ENCODE data around the gene SPSB3. TPM values are rescaled to one million over a fixed set of nuclear protein-coding genes. Genes with fewer than 3 reads are reported as not detected.
"Not testable (repeated sequence)": the region's sequence is repeated elsewhere in the genome, so short reads cannot be mapped to it uniquely, and the experiment has no call there.

The SPSB3 gene
- total RNA-seq, 1 donor from 2014 or later: 28.3 TPM

DNA sequence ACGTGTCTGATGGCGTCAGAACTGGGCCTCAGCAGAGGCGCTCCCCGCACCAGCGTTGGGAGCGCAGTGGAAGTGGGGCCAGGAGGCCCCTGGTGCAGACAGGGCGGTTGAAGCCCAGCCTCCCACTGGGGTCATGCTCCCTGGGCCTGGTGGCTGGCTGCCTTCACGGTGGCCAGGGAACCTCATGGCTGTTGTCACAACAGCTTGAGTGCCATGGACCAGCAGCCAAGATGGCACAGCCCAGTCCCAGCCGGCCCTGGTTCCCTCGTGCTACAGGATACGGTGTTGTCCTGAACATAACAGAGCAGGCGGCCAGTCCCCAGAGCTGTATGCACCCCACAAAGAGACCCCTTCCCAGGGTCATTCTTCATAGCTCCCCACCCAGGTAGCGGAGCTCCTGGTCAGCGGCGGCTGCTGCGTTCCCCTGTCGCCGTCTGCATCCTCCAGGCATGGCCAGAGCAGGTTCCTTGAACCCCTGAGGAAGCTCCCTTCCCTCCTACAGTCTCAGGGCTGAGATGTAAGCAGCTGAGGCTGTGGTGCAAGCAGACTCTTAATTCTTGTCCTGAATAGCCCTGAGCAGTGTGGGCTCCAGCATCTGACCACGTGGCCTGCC is 40.7 kb downstream of the SPSB3 start:
- Mint-ChIP-seq H3K36me3 (ENCODE audit: low read depth) (peaks cover 9% of the 10 kb centered on the region), H3K27ac (no peak overlapping the region), H3K27me3 (ENCODE audit: low read depth) (no peaks in the 10 kb centered on the region), H3K4me1 (ENCODE audit: low read depth) (no peaks in the 10 kb centered on the region), H3K4me3 (ENCODE audit: low read depth) (no peak overlapping the region), H3K9me3 (no peaks in the 10 kb centered on the region)
- DNase-seq (ENCODE audit: low spot score): no peak
- intact Hi-C loops (cut with micrococcal nuclease): no loop called here

DNA sequence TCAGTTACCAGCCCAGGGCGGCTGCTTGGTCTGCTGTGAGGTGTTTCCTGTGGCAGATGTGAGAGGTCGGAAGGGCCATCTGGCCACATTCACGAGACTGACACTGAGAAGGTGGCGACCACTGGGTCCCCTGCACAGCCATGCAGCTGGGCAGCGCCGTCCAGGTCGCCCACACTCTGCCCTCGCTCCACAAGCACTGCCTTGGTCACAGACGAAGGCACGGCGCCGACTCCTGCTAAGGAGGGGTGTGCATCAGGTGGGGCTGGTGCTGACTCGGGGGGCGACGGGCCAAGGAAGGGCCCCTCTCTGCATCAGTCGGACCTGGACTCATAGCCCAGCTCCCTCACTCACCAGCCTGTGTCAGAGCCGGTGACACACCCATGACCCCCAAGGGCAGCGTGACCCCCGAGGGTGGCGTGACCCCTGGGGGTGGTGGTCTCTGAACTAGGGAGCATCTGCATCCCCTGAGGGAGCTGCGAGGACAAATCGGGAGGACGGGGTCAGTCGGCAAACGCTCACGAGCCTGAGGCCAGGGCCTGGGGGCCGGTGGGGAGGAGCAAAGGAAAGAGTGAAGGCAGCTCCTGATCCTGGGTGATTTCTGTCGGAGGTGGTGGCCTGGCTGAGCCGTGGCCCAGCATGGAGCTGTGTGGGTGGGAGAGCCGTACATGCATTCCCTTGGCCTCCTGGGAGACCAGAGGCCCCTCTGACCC is 41.4 kb downstream of the SPSB3 start:
- H3K4me1 Mint-ChIP-seq (ENCODE audit: low read depth): no peaks in the 10 kb centered on the region
- H3K36me3 Mint-ChIP-seq (ENCODE audit: low read depth): peaks cover 9% of the 10 kb centered on the region
- H3K9me3 Mint-ChIP-seq: no peaks in the 10 kb centered on the region
- no peaks in the 10 kb centered on the region for H3K27me3 Mint-ChIP-seq (ENCODE audit: low read depth)
- intact Hi-C loops (cut with micrococcal nuclease): no loop called here
- DNase-seq (ENCODE audit: low spot score): no peak
- no peak overlapping the region for H3K27ac Mint-ChIP-seq
- H3K4me3 Mint-ChIP-seq (ENCODE audit: low read depth): no peak overlapping the region

DNA sequence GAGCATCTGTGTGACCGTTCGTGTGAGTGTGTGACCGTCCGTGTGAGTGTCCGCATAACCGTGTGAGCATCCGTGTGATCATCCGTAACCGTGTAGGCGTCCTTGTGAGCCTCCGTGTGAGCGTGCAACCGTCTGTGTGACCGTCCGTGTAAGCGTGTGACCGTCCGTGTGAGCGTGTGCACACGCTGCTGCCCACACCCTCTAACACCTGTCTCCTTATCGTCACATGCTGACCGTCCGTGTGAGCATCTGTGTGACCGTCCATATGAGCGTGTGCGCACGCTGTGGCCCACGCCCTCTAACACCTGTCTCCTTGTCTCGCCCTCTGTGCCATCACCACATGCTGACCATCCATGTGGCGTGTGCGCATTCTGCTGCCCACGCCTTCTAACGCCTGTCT is 42.1 kb downstream of the SPSB3 start:
- DNase-seq (ENCODE audit: low spot score): no peak
- Mint-ChIP-seq H3K9me3 (no peaks in the 10 kb centered on the region), H3K4me3 (ENCODE audit: low read depth) (no peak overlapping the region), H3K27ac (no peak overlapping the region), H3K4me1 (ENCODE audit: low read depth) (no peaks in the 10 kb centered on the region), H3K27me3 (ENCODE audit: low read depth) (no peaks in the 10 kb centered on the region), H3K36me3 (ENCODE audit: low read depth) (peaks cover 9% of the 10 kb centered on the region)
- intact Hi-C loops (cut with micrococcal nuclease): no loop called here

DNA sequence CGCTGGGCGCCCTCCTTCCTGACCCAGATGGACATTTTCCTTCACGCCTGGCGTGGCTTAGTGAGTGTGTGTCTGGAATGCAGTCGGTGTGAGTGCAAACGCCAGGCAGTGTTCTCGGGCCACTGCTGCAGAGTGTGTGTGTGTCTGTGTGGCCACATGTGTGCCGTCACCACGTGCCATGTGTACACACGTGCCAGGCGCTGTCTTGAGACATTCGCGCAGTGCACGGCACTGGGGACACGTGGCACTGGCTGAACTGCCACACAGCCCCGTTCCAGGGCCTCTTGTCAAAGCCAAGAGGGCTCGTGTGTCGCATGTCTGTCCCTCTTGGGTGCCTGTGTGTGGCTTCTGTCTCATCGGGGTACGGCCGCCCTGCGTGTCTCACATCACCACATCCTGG is 47.6 kb downstream of the SPSB3 start:
- Mint-ChIP-seq H3K9me3 (no peaks in the 10 kb centered on the region), H3K4me1 (ENCODE audit: low read depth) (no peaks in the 10 kb centered on the region), H3K4me3 (ENCODE audit: low read depth) (no peak overlapping the region), H3K36me3 (ENCODE audit: low read depth) (peaks cover 16% of the 10 kb centered on the region), H3K27me3 (ENCODE audit: low read depth) (no peaks in the 10 kb centered on the region), H3K27ac (no peak overlapping the region)
- intact Hi-C loops (cut with micrococcal nuclease): no loop called here
- no peak for DNase-seq (ENCODE audit: low spot score)

DNA sequence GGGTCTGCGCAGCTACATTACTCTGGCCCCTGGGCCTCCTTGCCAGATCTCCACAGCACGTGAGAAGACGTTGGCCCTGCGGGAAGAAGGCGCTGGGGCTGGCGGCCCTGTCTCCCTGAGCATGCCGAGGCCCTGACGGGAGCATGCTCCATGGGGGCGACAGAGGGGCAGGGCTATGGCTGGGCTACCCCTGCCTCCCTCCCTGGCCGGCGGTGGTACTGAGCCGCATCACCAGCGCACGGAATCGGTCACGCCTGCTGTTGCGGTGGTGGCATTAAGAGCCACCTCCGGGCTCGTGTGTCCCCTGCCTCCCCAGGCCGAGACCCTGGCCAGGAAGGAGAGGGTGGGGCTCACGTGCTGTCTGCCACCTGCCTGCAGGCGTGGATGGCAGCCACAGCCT is 48.2 kb downstream of the SPSB3 start:
- H3K27me3 Mint-ChIP-seq (ENCODE audit: low read depth): no peaks in the 10 kb centered on the region
- intact Hi-C loops (cut with micrococcal nuclease): no loop called here

DNA sequence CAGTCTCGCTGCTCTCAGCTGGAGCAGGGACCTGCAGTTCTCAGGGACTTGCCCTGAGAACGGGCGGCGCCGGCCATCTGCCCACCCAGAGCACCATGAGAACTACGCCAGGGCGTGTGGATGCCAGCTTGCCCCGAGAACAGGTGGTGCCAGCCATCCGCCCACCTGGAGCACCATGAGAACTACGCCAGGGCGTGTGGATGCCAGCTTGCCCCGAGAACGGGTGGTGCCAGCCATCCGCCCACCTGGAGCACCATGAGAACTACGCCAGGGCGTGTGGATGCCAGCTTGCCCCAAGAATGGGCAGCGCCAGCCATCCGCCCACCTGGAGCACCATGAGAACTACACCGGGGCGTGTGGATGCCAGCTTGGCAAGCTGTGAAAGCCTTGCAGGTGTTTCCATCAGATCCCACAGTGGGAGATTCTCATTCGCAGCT is 49.8 kb downstream of the SPSB3 start:
- DNase-seq (ENCODE audit: low spot score); intact Hi-C loops (cut with micrococcal nuclease); H3K27me3 Mint-ChIP-seq (ENCODE audit: low read depth): not testable (repeated sequence)

More for the DNA sequence above, 48.2 kb downstream of the SPSB3 start:
- Mint-ChIP-seq H3K4me1 (ENCODE audit: low read depth) (no peaks in the 10 kb centered on the region), H3K27ac (no peak overlapping the region), H3K4me3 (ENCODE audit: low read depth) (no peak overlapping the region), H3K9me3 (no peaks in the 10 kb centered on the region), H3K36me3 (ENCODE audit: low read depth) (peaks cover 18% of the 10 kb centered on the region)
- DNase-seq (ENCODE audit: low spot score): no peak

DNA sequence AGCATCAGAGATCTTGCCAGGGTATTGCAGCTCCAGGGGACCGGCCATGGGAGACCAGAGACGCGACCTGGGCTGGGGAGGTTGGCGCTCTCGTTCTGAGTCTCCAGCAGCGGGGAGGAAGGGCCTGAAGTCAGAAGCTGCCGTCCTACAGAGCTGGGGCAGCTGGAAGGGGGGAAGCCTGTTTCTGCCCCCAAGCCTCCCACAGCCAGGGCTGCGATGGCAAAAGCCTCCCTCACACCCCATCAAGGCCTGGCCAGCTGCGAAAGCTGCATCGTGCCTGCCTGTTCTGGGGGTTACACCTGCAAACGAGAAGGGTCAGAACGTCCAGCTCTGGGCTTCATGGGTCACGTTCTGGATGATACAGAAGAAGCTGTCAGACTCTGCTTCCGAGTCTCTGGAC is 50.3 kb downstream of the SPSB3 start:
- peaks cover 29% of the 10 kb centered on the region for H3K36me3 Mint-ChIP-seq (ENCODE audit: low read depth)
- no peaks in the 10 kb centered on the region for H3K9me3 Mint-ChIP-seq
- intact Hi-C loops (cut with micrococcal nuclease): no loop called here
- DNase-seq (ENCODE audit: low spot score): no peak
- no peaks in the 10 kb centered on the region for H3K27me3 Mint-ChIP-seq (ENCODE audit: low read depth)
- no peak overlapping the region for H3K27ac Mint-ChIP-seq
- no peak overlapping the region for H3K4me3 Mint-ChIP-seq (ENCODE audit: low read depth)
- H3K4me1 Mint-ChIP-seq (ENCODE audit: low read depth): no peaks in the 10 kb centered on the region

More for the DNA sequence above, 49.8 kb downstream of the SPSB3 start:
- not testable (repeated sequence) for H3K9me3 Mint-ChIP-seq; H3K4me3 Mint-ChIP-seq (ENCODE audit: low read depth); H3K27ac Mint-ChIP-seq; H3K4me1 Mint-ChIP-seq (ENCODE audit: low read depth)
- peaks cover 24% of the 10 kb centered on the region for H3K36me3 Mint-ChIP-seq (ENCODE audit: low read depth)

DNA sequence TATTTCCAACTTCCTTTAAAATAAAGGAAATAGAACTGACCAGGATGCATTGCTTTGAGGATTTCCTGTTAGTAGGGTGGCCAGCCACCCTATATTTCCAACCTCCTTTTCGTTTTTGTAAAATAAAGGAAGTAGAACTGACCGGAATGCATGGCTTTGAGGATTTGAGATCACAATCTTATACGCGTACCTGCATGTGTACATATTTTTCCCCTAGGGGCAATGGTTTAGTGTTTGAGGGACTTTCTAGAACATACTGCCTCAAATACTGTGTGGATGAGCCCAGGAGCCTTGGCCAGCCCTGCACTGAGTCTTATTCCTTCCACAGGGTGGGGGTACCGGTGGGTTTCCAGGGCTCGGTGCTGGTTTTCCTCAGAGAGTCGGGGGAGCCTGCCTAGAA is 50.8 kb downstream of the SPSB3 start:
- DNase-seq (ENCODE audit: low spot score): no peak
- Mint-ChIP-seq H3K4me3 (ENCODE audit: low read depth) (no peak overlapping the region), H3K9me3 (no peaks in the 10 kb centered on the region), H3K27me3 (ENCODE audit: low read depth) (no peaks in the 10 kb centered on the region), H3K27ac (no peak overlapping the region), H3K36me3 (ENCODE audit: low read depth) (peaks cover 33% of the 10 kb centered on the region), H3K4me1 (ENCODE audit: low read depth) (no peaks in the 10 kb centered on the region)
- intact Hi-C loops (cut with micrococcal nuclease): no loop called here

DNA sequence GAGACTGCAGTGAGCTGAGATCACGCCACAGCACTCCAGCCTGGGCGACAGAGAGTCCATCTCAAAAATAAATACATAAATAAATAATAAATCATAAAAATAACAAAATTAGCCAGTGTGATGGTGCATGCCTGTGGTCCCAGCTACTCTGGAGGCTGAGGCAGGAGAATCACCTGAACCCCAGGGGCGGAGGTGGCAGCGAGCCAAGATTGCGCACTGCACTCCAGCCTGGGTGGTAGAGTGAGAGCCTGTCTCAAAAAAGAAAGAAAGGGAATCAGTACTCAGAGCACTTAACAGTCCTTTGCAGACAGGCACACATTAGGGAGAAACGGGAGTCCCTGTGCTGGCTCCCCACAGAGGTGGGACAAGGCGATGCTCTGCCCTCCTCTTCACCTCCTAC is 51.3 kb downstream of the SPSB3 start:
- no peak overlapping the region for H3K4me3 Mint-ChIP-seq (ENCODE audit: low read depth)
- intact Hi-C loops (cut with micrococcal nuclease): no loop called here

DNA sequence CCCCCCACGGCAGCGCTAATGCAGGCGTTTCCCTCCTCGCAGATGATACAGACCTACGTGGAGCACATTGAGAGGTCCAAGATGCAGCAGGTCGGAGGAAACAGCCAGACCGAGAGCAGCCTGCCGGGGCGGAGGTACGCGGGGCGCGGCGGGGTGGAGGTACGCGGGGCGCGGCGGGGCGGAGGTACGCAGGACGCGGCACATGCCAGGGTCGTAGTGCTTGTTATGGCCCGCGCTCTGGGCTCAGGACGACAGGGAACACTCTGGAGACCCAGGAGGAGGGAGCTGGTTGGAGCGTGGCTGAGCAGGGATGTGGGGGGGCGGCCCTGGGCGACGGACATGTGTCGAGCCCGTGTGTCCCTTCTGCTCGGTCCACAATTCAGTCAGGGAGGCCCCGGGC is 52.9 kb downstream of the SPSB3 start:
- no peaks in the 10 kb centered on the region for H3K4me1 Mint-ChIP-seq (ENCODE audit: low read depth)
- no peak overlapping the region for H3K27ac Mint-ChIP-seq
- intact Hi-C loops (cut with micrococcal nuclease): no loop called here
- no peaks in the 10 kb centered on the region for H3K9me3 Mint-ChIP-seq
- no peaks in the 10 kb centered on the region for H3K27me3 Mint-ChIP-seq (ENCODE audit: low read depth)
- peaks cover 33% of the 10 kb centered on the region for H3K36me3 Mint-ChIP-seq (ENCODE audit: low read depth)
- no peak overlapping the region for H3K4me3 Mint-ChIP-seq (ENCODE audit: low read depth)
- no peak for DNase-seq (ENCODE audit: low spot score)

More for the DNA sequence above, 51.3 kb downstream of the SPSB3 start:
- Mint-ChIP-seq H3K27me3 (ENCODE audit: low read depth) (no peaks in the 10 kb centered on the region), H3K4me1 (ENCODE audit: low read depth) (no peaks in the 10 kb centered on the region), H3K36me3 (ENCODE audit: low read depth) (peaks cover 33% of the 10 kb centered on the region), H3K9me3 (no peaks in the 10 kb centered on the region), H3K27ac (no peak overlapping the region)
- DNase-seq (ENCODE audit: low spot score): no peak

DNA sequence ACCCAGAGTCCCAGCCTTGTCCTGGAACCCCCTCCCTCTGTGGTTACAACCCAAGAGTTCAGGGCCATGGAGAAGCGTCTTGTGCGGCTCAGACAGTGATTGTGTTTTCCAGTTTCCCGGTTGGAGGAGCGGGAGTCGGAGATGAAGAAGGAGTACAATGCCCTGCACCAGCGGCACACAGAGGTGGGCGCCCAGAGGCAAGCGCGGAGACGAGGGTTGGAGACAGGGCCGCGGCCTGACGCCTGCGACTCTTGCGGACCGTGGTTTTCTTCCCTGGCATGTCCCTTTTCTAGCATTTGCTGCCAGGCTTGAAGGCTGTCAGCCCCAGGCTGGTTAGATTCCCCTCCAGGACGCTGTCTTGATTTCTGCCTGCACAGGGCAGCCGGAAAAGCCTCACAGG is 53.3 kb downstream of the SPSB3 start:
- Mint-ChIP-seq H3K4me3 (ENCODE audit: low read depth) (no peak overlapping the region), H3K36me3 (ENCODE audit: low read depth) (peaks cover 33% of the 10 kb centered on the region), H3K4me1 (ENCODE audit: low read depth) (no peaks in the 10 kb centered on the region), H3K27me3 (ENCODE audit: low read depth) (no peaks in the 10 kb centered on the region), H3K27ac (no peak overlapping the region), H3K9me3 (no peaks in the 10 kb centered on the region)
- no peak for DNase-seq (ENCODE audit: low spot score)
- intact Hi-C loops (cut with micrococcal nuclease): no loop called here

DNA sequence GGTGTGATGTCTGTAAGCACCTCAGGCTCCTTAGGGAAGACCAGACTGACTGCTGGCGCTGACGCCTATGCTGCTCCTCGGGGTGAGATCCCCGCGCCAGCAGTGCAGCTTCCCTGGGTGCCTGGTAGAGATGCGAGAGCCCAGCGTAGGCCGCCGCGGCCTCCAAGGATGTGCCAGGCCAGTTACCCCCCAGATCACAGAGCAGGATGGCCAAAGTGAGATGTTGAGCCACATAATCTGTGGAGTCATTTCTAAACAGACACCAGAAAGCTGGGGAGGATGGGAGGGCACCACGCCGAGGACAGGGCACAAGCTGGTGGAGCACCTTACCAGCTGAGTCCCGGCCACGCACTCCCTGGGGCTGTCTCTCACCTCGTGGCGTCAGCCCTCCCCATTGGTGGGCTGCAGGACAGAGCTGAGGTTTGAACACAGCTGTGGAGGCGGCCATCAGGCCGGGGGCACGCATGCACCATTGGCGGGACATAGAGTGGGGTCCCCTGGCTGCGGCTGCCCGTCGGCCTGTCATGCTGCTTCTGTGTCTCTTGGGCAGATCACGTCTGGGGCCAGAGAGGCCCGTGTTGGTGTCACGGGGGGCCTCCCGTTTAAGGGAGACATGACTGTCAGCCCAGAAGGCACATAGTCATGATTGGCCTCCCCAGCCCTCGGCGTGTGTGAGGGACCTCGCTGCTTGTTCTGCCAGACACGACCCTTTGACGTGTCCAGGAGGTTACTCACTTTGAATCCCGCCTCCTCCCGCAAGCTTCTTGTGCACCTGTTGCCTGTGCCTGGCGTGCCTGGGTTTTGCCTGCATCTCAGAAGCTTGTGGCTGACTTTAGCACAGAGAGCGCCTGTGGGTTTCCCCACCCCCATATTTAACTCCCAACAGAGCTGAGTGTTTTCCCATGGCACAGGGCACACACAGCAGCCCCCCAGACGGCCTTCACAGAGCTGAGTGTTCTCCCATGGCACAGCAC is 54.4 kb downstream of the SPSB3 start:
- peaks cover 7% of the 10 kb centered on the region for H3K4me1 Mint-ChIP-seq (ENCODE audit: low read depth)
- peaks cover 32% of the 10 kb centered on the region for H3K36me3 Mint-ChIP-seq (ENCODE audit: low read depth)
- no peaks in the 10 kb centered on the region for H3K27me3 Mint-ChIP-seq (ENCODE audit: low read depth)
- no peak for DNase-seq (ENCODE audit: low spot score)
- H3K27ac Mint-ChIP-seq: no peak overlapping the region
- H3K9me3 Mint-ChIP-seq: no peaks in the 10 kb centered on the region
- intact Hi-C loops (cut with micrococcal nuclease): no loop called here
- no peak overlapping the region for H3K4me3 Mint-ChIP-seq (ENCODE audit: low read depth)
